DMS53 (cell line): Measurements from ENCODE around the gene NTM.

Source experiments
- DNase-seq: peaks from one replicate; lab custom pipeline; 2025; lab: John Stamatoyannopoulos, UW

Gene NTM

GRCh38 chr11:132008226-132008625 is 637.8 kb downstream of the NTM start:
- no peak for DNase-seq

- DNase-seq, result no peak
Measured at GRCh38 chr11:132008872-132009271, 638.5 kb downstream of the NTM start.

- DNase-seq, result no peak
Measured at GRCh38 chr11:132020001-132020400, 649.6 kb downstream of the NTM start.

GRCh38 chr11:132022285-132022684 is 651.9 kb downstream of the NTM start:
- DNase-seq, result no peak

- DNase-seq, result no peak
Measured at GRCh38 chr11:132022733-132023478, 652.5 kb downstream of the NTM start.

GRCh38 chr11:132024587-132025295 is 654.3 kb downstream of the NTM start:
- no peak for DNase-seq

- no peak for DNase-seq
Measured at GRCh38 chr11:132026746-132027145, 656.3 kb downstream of the NTM start.

GRCh38 chr11:132028380-132029240 is 658.2 kb downstream of the NTM start:
- peak; percentile 58 for DNase-seq

GRCh38 chr11:132030896-132031295 is 660.5 kb downstream of the NTM start:
- no peak for DNase-seq

GRCh38 chr11:132032555-132032954 is 662.1 kb downstream of the NTM start:
- no peak for DNase-seq

- no peak for DNase-seq
Measured at GRCh38 chr11:132033051-132033450, 662.6 kb downstream of the NTM start.

GRCh38 chr11:132035228-132035627 is 664.8 kb downstream of the NTM start:
- no peak for DNase-seq

- DNase-seq, result no peak
Measured at GRCh38 chr11:132035766-132036165, 665.4 kb downstream of the NTM start.

GRCh38 chr11:132036220-132036619 is 665.8 kb downstream of the NTM start:
- no peak for DNase-seq

GRCh38 chr11:132036746-132037466 is 666.5 kb downstream of the NTM start:
- no peak for DNase-seq

- DNase-seq, result no peak
Measured at GRCh38 chr11:132037467-132037862, 667.0 kb downstream of the NTM start.

- DNase-seq, result no peak
Measured at GRCh38 chr11:132037956-132038355, 667.5 kb downstream of the NTM start.

- no peak for DNase-seq
Measured at GRCh38 chr11:132039521-132039920, 669.1 kb downstream of the NTM start.

- DNase-seq, result no peak
Measured at GRCh38 chr11:132042296-132042695, 671.9 kb downstream of the NTM start.

- no peak for DNase-seq
Measured at GRCh38 chr11:132043714-132044113, 673.3 kb downstream of the NTM start.

- no peak for DNase-seq
Measured at GRCh38 chr11:132045107-132045506, 674.7 kb downstream of the NTM start.

- no peak for DNase-seq
Measured at GRCh38 chr11:132046288-132046865, 676.0 kb downstream of the NTM start.
